Activated CD4-positive, alpha-beta T cell treated with anti-CD3 and anti-CD28 coated beads, Interleukin-2, amount 50 U/mL, for 48 hours (primary cell): ENCODE data around the gene DDI2.

Experiments used
- DNase-seq, 2 experiments: peaks; one replicate each; pipeline ENCODE4 v3.0.0-alpha.2; 2020

The DDI2 gene

DNA sequence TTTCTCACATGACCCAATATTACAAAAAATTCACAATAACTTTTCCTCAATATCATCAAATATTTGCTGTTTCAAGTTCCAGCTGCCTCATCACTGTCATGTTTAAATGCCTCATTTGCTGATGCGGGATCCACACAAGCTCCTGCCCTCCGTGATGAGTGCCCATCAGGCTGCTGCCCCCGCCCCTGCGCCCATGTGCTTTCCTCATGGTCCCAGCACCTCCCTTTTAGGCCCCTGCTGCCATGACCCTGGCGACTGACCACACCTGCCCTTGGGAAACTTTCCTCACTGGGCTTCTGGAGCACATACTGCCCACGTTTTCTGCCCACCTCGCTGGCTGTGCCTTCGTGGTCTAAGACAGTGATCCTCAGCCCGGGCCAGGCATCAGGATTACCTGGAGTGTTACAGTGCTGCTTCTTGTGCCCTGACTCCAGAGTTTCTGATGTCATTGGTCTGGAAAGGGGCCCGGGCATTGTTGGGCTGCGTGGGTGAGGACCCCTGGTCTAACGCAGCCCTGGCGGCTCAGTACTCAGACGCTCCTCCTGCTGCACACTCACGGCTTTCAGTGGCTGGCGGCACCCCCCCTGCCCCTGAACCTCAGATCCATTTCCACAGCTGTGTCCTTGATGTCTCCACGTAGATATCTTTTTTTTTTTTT, 87.4 kb downstream of the DDI2 start:
- DNase-seq, result no peak

DNA sequence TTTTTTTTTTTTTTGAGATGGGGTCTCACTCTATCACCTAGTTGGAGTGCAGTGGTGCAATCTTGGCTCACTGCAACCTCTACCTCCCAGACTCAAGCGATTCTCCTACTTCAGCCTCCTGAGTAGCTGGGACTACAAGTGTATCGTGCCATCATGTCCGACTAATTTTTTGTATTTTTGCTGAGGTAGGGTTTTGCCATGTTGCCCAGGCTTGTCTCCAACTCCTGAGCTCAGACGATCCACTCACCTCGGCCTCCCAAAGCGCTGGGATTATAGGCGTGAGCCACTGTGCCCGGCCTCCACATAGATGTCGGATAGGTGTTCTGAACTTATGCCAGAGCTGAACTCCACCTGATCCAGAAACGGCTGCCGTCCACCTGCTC, 87.9 kb downstream of the DDI2 start:
- DNase-seq, result no peak

DNA sequence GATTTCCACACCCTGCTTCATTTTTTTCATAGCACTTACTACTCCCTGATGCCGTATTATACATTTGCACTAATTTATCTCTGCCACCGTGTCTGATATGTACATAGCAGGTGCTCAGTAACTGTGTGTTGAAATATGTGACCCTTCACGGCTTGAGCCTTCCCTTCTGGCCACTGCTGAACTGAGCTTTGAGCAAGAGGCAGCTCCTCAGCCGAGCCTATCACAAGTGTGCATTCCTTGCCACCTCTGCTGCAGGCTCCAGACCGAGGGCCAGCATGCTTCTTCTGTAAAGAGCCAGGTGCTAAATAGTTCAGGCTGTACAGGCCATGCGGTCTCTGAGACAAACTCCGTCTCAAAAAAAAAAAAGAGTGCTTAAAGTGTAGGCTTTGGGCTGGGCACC, 89.5 kb downstream of the DDI2 start:
- no peak for DNase-seq

DNA sequence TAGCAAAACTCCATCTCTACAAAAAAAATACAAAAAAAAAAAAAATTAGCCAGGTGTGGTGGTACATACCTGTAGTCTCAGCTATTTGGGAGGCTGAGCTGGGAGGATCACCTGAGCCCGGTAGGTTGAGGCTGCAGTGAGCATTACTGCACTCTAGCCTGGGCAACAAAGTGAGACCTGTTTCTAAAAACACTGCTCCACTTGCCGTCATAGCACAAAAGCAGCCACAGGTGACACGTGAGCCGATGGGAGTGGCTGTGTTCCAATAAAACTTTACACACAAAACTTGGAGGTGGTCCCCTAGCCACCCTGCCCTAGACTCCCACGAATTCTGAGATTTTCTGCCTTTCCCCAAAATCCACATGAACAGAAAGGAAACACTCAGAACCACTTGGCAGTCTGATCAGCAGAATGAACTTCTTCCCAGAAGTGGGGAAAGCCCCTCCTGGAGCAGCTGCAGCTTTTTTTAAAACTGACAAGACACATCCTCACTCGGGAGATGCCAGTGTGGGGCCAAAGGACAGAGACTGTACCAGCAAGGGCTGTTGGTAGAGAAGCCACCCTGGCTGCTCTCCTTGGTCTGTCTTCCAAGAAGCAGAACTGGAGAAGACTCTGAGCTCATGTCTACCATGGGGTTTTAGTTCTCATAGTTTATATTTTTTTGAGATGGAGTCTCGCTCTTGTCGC, 90.1 kb downstream of the DDI2 start:
- DNase-seq, result no peak

DNA sequence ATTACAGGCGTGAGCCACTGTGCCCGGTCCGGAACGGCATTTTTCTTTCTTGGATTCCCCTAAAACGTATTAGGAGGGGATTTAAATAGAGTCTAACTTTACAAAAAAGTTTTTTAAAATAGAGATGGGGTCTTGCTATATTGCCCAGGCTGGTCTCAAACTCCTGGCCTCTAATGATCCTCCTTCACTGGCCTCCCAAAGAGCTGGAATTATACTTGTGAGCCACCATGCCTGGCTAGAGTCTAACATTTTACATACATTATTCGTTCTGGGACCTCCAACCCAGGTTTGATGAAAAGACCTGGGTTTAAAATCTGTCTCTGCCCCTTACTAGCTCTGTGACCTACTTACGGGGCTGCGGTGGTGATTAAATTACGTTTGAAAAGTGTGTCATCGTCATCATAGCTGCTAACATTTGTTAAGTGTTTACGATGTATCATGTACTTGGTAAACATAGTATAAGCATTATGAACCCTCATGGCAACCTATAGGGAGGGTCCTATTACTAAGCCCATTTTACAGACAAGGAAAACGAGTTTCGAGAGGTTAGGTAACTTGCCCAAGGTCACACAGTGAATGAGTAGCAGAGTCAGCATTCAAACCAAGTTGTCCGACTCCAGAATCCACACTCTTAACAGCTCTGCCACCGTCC, 91.4 kb downstream of the DDI2 start:
- DNase-seq, result no peak

DNA sequence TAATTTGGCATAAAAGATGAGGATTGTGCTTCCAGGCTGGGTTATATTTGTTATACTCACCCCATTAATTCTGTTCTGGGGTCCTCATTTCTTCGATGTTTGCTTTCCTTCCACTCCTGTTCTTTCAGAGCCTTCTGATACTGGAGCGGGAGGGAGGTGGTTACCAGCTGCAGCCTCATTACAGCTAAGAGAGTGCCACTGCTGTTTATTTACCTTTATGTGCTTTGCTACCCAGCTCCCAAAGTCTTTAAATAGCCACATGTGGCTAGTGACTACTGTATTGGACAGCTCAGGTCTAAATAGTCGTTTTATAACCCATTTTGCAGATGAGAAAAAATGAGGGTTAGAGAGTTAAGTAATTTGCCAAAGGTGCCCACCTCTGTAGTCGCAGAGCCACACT, 92.0 kb downstream of the DDI2 start:
- no peak for DNase-seq

DNA sequence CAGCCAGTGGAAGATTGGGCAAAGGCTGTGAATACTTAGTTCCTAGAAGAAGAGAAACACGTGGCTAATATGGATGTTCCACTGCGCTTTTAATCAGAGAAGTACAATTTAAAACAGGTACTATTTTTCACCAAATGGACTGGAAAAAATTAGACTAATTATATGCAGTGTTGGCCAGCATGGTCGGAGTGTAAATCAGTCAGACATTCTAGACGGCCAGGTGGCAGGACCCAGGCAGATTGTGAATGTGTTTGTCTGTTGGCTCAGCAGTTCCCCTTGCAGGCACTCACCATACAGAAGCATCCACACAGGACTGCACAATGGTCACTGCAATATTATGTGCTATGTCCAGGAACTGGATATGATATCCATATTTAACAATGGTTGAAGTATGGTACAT, 94.9 kb downstream of the DDI2 start:
- DNase-seq, result no peak

DNA sequence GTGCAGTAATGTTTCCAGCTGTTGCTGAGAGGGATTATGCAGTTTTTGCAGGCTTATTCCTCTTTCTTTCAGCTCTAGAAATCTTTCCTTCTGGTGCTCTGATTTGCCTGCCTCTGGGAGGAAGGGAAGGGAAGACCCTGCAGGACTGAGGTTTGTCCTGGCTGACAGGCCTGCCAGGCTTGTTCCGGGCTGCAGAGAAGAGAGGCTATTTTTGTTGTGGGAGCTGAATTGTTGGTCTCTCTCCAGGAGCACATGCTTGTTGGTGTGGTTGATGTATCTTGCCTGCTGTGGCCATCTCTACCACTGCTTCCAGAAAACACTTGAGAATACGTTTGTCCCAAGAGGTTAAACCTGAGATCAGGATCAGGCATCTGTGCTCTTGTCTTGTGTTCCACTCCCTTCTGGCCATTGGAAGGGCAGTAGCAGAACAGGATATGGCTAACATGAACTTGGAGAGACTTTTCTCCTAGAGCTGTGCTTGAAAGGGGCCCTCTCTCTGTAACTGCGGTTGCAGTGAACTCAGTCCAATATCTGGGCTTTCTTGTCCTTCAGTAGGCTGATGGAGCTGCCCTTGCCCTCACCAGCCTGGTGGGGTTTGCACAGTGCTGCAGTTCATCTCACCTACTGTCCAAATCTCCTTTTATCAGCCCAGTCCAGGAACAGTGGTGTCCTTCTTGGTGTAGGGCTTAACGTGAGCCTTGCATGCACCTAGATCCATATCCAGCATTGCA, 97.3 kb downstream of the DDI2 start:
- no peak for DNase-seq

DNA sequence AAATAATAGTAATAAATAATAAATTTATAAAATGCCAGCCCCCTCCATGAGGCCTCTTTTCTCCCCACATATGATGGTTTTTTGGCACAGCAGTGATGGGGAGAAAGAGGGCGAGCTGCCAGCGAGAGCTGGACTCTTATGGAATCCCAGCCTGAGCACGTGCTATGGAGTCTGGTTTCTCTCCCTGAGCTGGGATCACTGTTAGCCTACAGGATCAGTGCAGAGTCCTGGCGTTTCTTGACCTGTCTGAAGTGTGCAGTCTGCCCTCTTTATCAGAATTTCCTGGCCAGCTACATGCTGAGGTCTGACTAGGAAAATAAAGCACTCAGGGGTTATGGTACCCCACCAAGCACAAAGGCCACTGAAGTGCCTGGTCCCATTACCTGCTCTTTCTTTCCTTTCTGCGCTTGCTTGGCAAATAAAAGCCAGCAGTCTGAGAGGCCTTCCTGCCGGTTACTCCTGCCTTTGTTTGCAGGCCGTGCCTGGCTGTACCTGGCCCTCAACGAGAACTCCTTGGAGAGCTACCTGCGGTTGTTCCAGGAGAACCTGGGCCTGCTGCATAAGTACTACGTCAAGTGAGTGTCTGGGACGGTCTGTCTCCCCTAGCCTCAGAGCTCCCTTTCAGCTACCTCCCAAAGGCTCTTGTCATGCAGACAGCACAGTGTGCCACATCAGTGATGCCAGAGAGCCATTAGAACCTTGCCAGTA, 100.3 kb downstream of the DDI2 start:
- DNase-seq, result no peak

DNA sequence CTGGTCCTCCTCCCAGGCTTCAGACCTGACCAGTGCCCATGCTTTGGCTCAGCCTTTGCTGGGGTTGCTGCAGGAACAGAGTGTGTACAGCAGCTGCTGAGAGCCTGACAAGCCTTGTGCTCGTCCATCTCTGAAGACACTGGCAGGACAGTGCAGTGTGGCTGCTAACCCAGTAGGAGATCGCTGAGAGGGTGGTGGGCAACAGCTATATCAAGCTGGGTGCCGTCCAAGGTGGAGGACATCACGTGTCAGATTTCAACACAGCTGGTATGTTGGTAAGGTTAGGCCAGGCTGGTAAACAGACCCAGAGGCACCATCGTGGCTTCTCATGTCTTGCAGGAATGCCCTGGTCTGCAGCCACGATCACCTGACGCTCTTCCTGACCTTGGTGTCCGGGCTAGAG, 100.9 kb downstream of the DDI2 start:
- DNase-seq, result no peak
